ENCODE measurements around the gene TMX2. TPM values are rescaled to one million over a fixed set of nuclear protein-coding genes. Genes with fewer than 3 reads are reported as not detected.

The TMX2 gene, protein sequence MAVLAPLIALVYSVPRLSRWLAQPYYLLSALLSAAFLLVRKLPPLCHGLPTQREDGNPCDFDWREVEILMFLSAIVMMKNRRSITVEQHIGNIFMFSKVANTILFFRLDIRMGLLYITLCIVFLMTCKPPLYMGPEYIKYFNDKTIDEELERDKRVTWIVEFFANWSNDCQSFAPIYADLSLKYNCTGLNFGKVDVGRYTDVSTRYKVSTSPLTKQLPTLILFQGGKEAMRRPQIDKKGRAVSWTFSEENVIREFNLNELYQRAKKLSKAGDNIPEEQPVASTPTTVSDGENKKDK
- total RNA-seq (100 to 1,000 TPM in 1 of 2 donors, 10 to 100 TPM in 1; 80.3 to 123 TPM), polyA plus RNA-seq (ENCODE audit: insufficient read length in 2 of 2) (100 to 1,000 TPM; 131 to 139 TPM)
- long read RNA-seq, donor 1, transcript TMX2-207 (8 exons, 1,697 nt) = minor isoform, 6 of 146 reads
- long read RNA-seq, donor 1, transcript TMX2-201 (8 exons, 1,631 nt) = major isoform, 26 of 146 reads
- long read RNA-seq, donor 1, partial matches to known transcripts = 112 of 146 reads
- long read RNA-seq, donor 1, other reads (novel, unspliced or antisense) = 0 of 146 reads
- long read RNA-seq, donor 2, transcript TMX2-201 (8 exons, 1,631 nt) = major isoform, 14 of 15 reads
- long read RNA-seq, donor 2, partial matches to known transcripts = 0 of 15 reads
- long read RNA-seq, donor 2, other reads (novel, unspliced or antisense) = 0 of 15 reads
- long read RNA-seq, donor 3, transcript TMX2-201 (8 exons, 1,631 nt) = major isoform, 17 of 20 reads
- long read RNA-seq, donor 3, partial matches to known transcripts = 0 of 20 reads
- long read RNA-seq, donor 3, other reads (novel, unspliced or antisense) = 0 of 20 reads
- long read RNA-seq, donor 4, transcript TMX2-201 (8 exons, 1,631 nt) = major isoform, 23 of 32 reads
- long read RNA-seq, donor 4, partial matches to known transcripts = 0 of 32 reads
- long read RNA-seq, donor 4, other reads (novel, unspliced or antisense) = 0 of 32 reads

DNA sequence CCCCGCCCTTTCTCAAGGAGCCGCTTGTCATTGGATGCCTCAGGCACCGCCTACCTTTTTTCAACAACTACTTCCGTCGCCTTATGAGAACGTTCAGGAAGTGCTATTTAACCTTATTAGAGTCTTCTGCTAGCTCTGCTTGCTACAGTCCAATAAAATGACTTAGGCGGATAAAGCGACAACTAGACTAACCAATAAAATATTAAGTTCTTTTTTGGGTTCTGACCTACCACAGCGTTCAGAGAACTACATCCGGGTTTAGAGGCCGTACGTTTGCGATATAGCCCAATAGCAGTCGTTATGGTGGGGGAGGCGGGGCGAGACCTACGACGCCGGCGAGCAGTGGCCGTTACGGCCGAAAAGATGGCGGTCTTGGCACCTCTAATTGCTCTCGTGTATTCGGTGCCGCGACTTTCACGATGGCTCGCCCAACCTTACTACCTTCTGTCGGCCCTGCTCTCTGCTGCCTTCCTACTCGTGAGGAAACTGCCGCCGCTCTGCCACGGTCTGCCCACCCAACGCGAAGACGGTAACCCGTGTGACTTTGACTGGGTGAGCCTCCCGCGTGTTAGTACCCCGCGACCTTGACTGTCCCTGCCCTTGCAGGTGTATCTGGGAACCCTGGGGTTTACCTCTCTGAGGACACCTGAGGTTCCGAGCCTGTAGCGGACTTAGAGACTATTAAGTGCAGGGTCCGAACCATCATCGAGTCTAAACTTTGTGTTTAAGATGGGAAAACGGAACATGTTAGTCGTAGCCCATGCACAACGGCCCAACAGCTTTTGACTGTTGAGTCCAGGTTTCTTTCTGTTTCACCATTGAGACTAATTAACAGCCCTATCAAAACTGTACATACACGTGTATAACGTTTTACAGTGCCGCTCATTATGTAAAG is at the start of gene TMX2:
Gene TMX2, plus strand, starts transcription at position 338 of the 895 bp plus-strand sequence. Its CDS starts 26 bp downstream, at position 364.
- Histone ChIP-seq H3K9me3 (ENCODE audit: control insufficient read depth, insufficient read depth, low read length) (no peaks in the 10 kb centered on the region), H3K27ac (ENCODE audit: low read depth, low read length) (peak within 1 kb of the TSS; percentile 81), H3K36me3 (ENCODE audit: control insufficient read depth, insufficient read depth, low read length) (peaks cover 7% of the 10 kb centered on the region), H3K27me3 (ENCODE audit: control insufficient read depth, insufficient read depth, low read length) (no peaks in the 10 kb centered on the region), H3K4me1 (ENCODE audit: control insufficient read depth, insufficient read depth, low read length) (peaks cover 19% of the 10 kb centered on the region), H3K4me3 (ENCODE audit: low read depth, low read length) (peak within 1 kb of the TSS; percentile 76)
- DNase-seq (ENCODE audit: low read depth in 4 of 6, low spot score in 6 of 6) = peak; percentile 95 to 100 (median 96)
- WGBS (ENCODE audit: insufficient coverage) = under 1% methylated on average over 42 of the region's 53 CpGs

DNA sequence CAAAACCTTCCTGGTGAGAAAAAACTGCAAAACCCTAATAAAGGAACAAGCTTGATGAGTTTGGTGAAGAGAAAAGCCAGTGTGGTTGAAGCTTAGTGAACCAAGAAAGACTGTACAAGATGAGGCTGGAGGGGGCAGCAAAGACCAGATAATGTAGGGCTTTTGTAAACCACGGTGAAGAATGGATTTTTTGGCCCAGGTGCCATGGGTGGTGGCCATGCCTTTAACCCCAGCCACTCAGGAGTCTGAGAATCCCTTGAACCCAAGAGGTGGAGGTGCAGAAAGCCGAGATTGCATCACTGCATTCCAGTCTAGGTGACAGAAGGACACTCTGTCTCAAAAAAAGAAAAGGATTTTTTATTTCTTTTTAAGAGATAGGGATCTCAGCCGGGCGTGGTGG is 49.5 kb upstream of the TMX2 start:
- Histone ChIP-seq H3K27me3 (ENCODE audit: control insufficient read depth, insufficient read depth, low read length) (no peaks in the 10 kb centered on the region), H3K9me3 (ENCODE audit: control insufficient read depth, insufficient read depth, low read length) (no peaks in the 10 kb centered on the region), H3K27ac (ENCODE audit: low read depth, low read length) (no peak overlapping the region), H3K36me3 (ENCODE audit: control insufficient read depth, insufficient read depth, low read length) (peaks cover 31% of the 10 kb centered on the region), H3K4me1 (ENCODE audit: control insufficient read depth, insufficient read depth, low read length) (peaks cover 13% of the 10 kb centered on the region), H3K4me3 (ENCODE audit: low read depth, low read length) (no peak overlapping the region)
- WGBS (ENCODE audit: insufficient coverage) = 57% methylated on average over 2 of the region's 4 CpGs
- DNase-seq (ENCODE audit: low read depth in 4 of 6, low spot score in 6 of 6) = no peak

DNA sequence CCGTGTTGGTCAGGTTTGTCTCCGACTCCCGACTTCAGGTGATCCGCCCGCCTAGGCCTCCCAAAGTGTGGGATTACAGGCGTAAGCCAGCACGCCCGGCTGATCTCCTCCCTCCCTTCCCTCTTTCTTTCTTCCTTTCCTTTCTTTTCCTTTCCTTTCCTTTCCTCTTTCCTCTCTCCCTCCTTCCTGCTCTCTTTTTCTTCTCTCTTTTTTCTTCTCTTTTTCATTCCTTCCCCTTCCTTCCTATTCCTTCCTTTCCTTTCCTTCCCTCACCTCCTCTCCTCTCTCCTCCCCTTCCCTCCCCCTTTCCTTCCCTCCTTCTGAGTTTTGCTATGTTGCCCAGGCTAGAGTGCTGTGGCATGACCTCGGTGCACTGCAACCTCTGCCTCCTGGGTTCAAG is 48.4 kb upstream of the TMX2 start:
- peaks cover 31% of the 10 kb centered on the region for H3K36me3 ChIP-seq (ENCODE audit: control insufficient read depth, insufficient read depth, low read length)
- H3K4me3 ChIP-seq (ENCODE audit: low read depth, low read length) = no peak overlapping the region
- no peak overlapping the region for H3K27ac ChIP-seq (ENCODE audit: low read depth, low read length)
- H3K4me1 ChIP-seq (ENCODE audit: control insufficient read depth, insufficient read depth, low read length) = peaks cover 9% of the 10 kb centered on the region
- no peak for DNase-seq (ENCODE audit: low read depth in 4 of 6, low spot score in 6 of 6)
- no peaks in the 10 kb centered on the region for H3K27me3 ChIP-seq (ENCODE audit: control insufficient read depth, insufficient read depth, low read length)
- no peaks in the 10 kb centered on the region for H3K9me3 ChIP-seq (ENCODE audit: control insufficient read depth, insufficient read depth, low read length)
- WGBS (ENCODE audit: insufficient coverage) = 79% methylated on average over 8 of the region's 9 CpGs

DNA sequence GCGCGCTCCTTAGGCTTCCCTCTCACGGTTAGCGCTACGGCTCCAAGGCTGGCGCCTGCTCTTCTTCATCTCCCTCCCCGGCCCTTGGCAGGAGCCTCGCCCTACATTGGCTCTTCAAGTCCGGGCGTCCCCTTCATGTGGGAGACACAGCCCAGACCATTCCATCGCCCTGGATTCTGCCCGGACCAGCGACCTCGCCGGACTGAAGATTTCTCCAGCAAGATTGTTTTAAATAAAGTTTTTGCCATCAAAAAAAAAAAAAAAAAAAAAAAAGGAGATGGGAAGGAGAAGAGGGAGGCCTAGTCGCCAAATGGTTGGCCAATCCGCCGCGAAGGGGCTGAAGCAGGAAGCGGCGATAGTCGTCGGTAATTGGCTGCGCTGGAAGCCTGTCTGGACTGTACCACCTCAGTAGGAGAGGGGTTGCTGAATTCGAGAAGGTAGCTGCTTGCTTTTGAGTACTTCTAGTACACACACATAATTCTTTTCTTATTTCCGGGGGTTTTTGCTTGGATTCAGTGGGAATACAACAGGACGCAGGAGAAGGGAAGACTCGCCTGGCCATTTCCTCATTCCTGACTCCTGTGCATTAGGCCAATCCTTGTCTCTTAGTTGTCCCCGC is 45.2 kb upstream of the TMX2 start:
- Histone ChIP-seq H3K27ac (ENCODE audit: low read depth, low read length) (peak overlapping the region; percentile 99), H3K4me1 (ENCODE audit: control insufficient read depth, insufficient read depth, low read length) (peaks cover 15% of the 10 kb centered on the region), H3K4me3 (ENCODE audit: low read depth, low read length) (peak overlapping the region; percentile 82), H3K36me3 (ENCODE audit: control insufficient read depth, insufficient read depth, low read length) (peaks cover 12% of the 10 kb centered on the region), H3K9me3 (ENCODE audit: control insufficient read depth, insufficient read depth, low read length) (no peaks in the 10 kb centered on the region), H3K27me3 (ENCODE audit: control insufficient read depth, insufficient read depth, low read length) (no peaks in the 10 kb centered on the region)
- WGBS (ENCODE audit: insufficient coverage) = 0% methylated on average over 15 of the region's 29 CpGs
- DNase-seq (ENCODE audit: low read depth in 4 of 6, low spot score in 6 of 6) = peak; percentile 93 to 99 (median 96)

DNA sequence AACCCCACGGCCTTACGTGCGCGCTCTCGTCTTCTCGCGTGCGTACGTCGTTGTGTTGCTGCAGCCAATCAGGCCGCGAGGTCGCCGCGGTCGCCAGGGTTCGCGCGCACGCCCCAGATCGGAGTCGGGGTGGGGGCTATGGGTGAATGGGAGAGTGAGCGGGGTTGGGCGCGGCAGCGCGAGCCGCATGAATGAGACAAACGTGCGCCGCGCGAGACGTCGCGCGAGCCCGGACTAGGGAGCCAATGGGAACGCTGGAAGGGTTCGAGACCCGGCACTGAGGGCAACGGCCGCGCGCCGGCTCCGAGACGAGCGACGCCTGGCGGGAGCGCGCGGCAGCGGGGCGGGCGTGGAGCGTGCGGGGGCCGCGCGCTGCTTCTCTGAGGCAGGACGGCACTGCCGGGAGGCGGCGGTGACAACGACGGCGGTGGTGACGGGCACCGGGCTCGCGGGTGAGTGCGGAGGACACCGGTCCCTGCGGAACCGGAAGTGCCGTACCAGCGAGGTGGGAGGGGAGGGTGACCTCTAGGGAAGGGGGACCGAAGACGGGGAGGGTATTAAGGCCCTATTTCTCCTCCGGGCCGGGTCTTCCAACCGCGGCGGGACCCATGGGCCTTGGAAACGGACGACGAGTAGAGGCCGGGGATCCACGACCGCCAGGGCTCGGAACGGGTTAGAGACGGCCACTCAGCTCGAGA is 44.5 kb upstream of the TMX2 start, which contains the start of gene ZDHHC5:
Gene ZDHHC5, plus strand, starts transcription at position 379 of the 698 bp plus-strand sequence. CDS start 4,977 bp downstream, outside the sequence.
- Histone ChIP-seq H3K36me3 (ENCODE audit: control insufficient read depth, insufficient read depth, low read length) (peaks cover 17% of the 10 kb centered on the region), H3K4me1 (ENCODE audit: control insufficient read depth, insufficient read depth, low read length) (peaks cover 15% of the 10 kb centered on the region), H3K27ac (ENCODE audit: low read depth, low read length) (peak within 1 kb of the TSS; percentile 99), H3K4me3 (ENCODE audit: low read depth, low read length) (peak within 1 kb of the TSS; percentile 82), H3K9me3 (ENCODE audit: control insufficient read depth, insufficient read depth, low read length) (no peaks in the 10 kb centered on the region), H3K27me3 (ENCODE audit: control insufficient read depth, insufficient read depth, low read length) (no peaks in the 10 kb centered on the region)
- WGBS (ENCODE audit: insufficient coverage) = under 1% methylated on average over 96 of the region's 96 CpGs
- peak in 5 of 6 donors; percentile 94 to 100 (median 98) for DNase-seq (ENCODE audit: low read depth in 4 of 6, low spot score in 6 of 6)

DNA sequence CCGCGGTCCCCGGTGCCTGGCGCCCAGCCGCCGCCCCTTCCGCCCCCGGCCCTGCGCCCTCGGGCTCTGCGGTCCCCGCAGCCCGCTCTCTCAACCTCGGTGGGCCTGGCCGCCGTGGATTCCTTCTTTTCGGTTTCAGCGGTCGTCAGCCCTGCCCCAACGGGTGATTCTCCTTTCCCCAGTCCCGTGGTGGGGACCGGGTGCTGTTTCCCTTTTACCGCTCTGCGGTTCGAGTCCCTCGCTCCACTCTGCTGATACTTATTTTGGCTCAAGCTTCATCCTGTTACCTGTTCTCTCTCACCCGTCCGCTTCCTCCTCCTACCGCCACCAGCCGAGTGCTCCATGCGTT is 44.0 kb upstream of the TMX2 start:
- Histone ChIP-seq H3K9me3 (ENCODE audit: control insufficient read depth, insufficient read depth, low read length) (no peaks in the 10 kb centered on the region), H3K4me1 (ENCODE audit: control insufficient read depth, insufficient read depth, low read length) (peaks cover 15% of the 10 kb centered on the region), H3K27me3 (ENCODE audit: control insufficient read depth, insufficient read depth, low read length) (no peaks in the 10 kb centered on the region), H3K36me3 (ENCODE audit: control insufficient read depth, insufficient read depth, low read length) (peaks cover 19% of the 10 kb centered on the region), H3K27ac (ENCODE audit: low read depth, low read length) (peak overlapping the region; percentile 99), H3K4me3 (ENCODE audit: low read depth, low read length) (peak overlapping the region; percentile 82)
- DNase-seq (ENCODE audit: low read depth in 4 of 6, low spot score in 6 of 6) = peak in 1 of 6 donors; percentile 18
- WGBS (ENCODE audit: insufficient coverage) = 0% methylated on average over 22 of the region's 31 CpGs

DNA sequence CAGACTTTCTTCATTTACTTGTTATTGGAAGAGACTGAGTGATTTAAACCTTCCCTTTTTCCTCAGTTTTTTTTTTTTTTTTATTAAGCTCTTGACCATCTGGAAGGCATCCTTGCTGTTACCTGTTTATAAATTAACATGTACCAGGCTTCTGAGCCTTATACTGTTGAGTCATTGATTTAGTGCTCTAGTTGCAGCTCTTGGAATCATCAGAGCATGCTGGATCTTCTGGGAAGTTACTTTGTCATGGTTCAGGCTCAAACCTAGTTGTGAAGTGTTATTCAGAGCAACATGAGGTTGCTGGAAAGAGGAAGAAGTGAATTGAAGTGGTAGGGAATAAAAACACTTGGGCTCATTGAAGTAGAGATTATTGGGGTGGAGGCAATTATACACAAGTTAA is 38.1 kb upstream of the TMX2 start:
- H3K27ac ChIP-seq (ENCODE audit: low read depth, low read length) = no peak overlapping the region

DNA sequence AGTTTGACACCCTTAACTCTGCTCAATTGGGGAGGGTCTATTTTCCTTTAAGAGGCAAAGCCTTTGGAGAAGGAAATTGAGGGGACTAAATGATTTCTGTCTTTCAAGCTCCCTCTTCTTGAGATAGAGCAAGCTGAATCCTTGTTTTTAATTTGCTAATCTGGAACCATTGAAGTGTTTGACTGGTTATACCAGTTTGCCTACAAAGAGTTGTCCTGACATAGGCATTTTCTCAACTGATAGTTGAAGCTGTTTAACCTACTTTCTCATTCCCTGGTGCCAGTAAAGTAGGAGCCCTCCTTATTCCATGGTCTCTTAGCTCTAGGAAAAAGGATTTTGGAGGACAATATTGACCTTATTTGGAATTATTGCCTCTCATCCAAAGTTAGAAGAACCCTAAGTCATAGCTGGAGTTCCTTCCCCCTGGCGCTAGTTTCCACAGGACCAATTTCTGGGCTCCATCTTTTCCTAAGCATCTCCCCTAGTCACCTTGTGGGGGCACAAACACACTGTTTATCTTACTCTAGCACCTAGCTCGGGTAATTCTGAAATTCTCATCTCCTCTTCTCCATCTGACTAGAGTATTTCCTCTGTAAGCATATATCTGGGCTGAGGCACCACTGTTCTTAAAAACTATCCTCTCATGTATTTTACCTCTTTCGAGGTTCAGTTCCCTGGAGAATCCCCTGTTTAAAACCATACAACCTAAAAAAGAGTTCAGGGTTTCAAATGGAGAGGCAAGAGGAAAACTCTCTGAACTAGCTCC is 37.0 kb upstream of the TMX2 start:
- no peak overlapping the region for H3K27ac ChIP-seq (ENCODE audit: low read depth, low read length)
- H3K27me3 ChIP-seq (ENCODE audit: control insufficient read depth, insufficient read depth, low read length) = no peaks in the 10 kb centered on the region
- WGBS (ENCODE audit: insufficient coverage) = 93% methylated on average over 2 of the region's 3 CpGs
- H3K9me3 ChIP-seq (ENCODE audit: control insufficient read depth, insufficient read depth, low read length) = no peaks in the 10 kb centered on the region
- DNase-seq (ENCODE audit: low read depth in 4 of 6, low spot score in 6 of 6) = no peak
- H3K4me3 ChIP-seq (ENCODE audit: low read depth, low read length) = no peak overlapping the region
- H3K4me1 ChIP-seq (ENCODE audit: control insufficient read depth, insufficient read depth, low read length) = no peaks in the 10 kb centered on the region
- peaks cover 30% of the 10 kb centered on the region for H3K36me3 ChIP-seq (ENCODE audit: control insufficient read depth, insufficient read depth, low read length)

More for the DNA sequence above, 38.1 kb upstream of the TMX2 start:
- no peaks in the 10 kb centered on the region for H3K27me3 ChIP-seq (ENCODE audit: control insufficient read depth, insufficient read depth, low read length)
- H3K9me3 ChIP-seq (ENCODE audit: control insufficient read depth, insufficient read depth, low read length) = no peaks in the 10 kb centered on the region
- peaks cover 3% of the 10 kb centered on the region for H3K4me1 ChIP-seq (ENCODE audit: control insufficient read depth, insufficient read depth, low read length)
- no peak overlapping the region for H3K4me3 ChIP-seq (ENCODE audit: low read depth, low read length)
- H3K36me3 ChIP-seq (ENCODE audit: control insufficient read depth, insufficient read depth, low read length) = peaks cover 30% of the 10 kb centered on the region
- DNase-seq (ENCODE audit: low read depth in 4 of 6, low spot score in 6 of 6) = no peak

Measured in spinal cord (tissue), 10 donors.